Parathyroid adenoma (tissue), 2 donors: ENCODE measurements around the gene PNLDC1.

Experiments
- H2AFZ ChIP-seq: fragments of 300-600 bp; sonication (generic); one replicate; pipeline ENCODE4 v1.7.0; 2017; ENCODE audit warnings: antibody characterized with exemption, mild to moderate bottlenecking
- H3K27ac ChIP-seq: fragments of 300-600 bp; sonication (generic); one replicate; pipeline ENCODE4 v1.7.0; 2017
- H3K27me3 ChIP-seq: fragments of 300-600 bp; sonication (generic); one replicate; pipeline ENCODE4 v1.7.0; 2017; ENCODE audit warnings: low read length; ENCODE audit not compliant: control insufficient read depth, insufficient read depth
- H3K36me3 ChIP-seq: fragments of 300-600 bp; sonication (generic); one replicate; pipeline ENCODE4 v1.7.0; 2017; ENCODE audit warnings: low read length; ENCODE audit not compliant: control insufficient read depth, insufficient read depth
- H3K4me1 ChIP-seq: fragments of 300-600 bp; sonication (generic); one replicate; pipeline ENCODE4 v1.7.0; 2017; ENCODE audit warnings: control low read depth
- H3K4me2 ChIP-seq: fragments of 300-600 bp; sonication (generic); one replicate; pipeline ENCODE4 v1.7.0; 2017; ENCODE audit warnings: low read length
- H3K4me3 ChIP-seq: fragments of 300-600 bp; sonication (generic); one replicate; pipeline ENCODE4 v1.7.0; 2017; ENCODE audit warnings: low read depth, low read length
- H3K79me2 ChIP-seq: fragments of 300-600 bp; sonication (generic); one replicate; pipeline ENCODE4 v1.7.0; 2017; ENCODE audit warnings: control low read depth
- H3K9ac ChIP-seq: fragments of 300-600 bp; sonication (generic); one replicate; pipeline ENCODE4 v1.7.0; 2017; ENCODE audit warnings: mild to moderate bottlenecking
- H3K9me3 ChIP-seq: fragments of 300-600 bp; sonication (generic); one replicate; pipeline ENCODE4 v1.7.0; 2017; ENCODE audit warnings: low read length; ENCODE audit not compliant: control insufficient read depth
- TF ChIP-seq, protein P1 (sequence below): fragments of 300-600 bp; sonication (generic); IDR thresholded peaks from one replicate; pipeline ENCODE4 v1.7.0; 2017; ENCODE audit warnings: antibody characterized with exemption, mild to moderate bottlenecking
- donor health status: primary hyperparathyroidism.

PNLDC1 gene

DNA sequence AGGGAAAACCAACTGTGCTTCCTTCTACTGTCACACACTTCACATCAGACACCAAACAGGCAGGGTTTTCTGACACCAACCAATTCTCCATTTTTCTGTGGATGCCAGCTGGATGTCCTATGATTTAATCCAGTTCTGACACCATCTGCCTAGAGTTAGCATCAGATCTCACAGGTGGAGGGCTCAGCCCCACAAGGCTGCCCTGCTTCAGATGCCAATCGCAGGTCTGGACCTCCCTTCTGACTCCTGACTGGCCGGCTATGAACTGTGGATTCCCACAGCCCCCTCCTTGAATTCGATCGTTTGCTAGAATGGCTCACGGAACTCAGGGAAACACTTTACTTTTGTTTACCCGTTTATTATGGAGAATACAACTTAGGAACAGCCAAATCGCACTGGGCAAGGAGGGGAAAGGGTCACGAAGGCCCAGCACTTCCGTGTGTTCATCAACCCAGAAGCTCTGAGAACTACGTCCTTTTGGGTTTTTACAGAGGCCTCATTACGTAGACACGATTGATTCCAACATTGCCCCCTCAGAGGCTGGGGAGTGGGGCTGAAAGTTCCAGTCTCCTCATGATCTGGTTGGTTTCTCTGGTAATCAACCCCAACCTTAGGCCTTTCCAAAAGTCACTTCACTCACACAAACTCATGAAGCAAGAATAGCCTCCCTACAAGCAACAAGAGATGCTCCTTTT lies 65.3 kb downstream of the PNLDC1 start:
- H3K4me1 ChIP-seq = no peaks in the 10 kb centered on the region
- H3K27ac ChIP-seq = no peak overlapping the region
- H3K27me3 ChIP-seq = no peaks in the 10 kb centered on the region
- no peak overlapping the region for H3K4me2 ChIP-seq
- TF ChIP-seq, protein P1, sequence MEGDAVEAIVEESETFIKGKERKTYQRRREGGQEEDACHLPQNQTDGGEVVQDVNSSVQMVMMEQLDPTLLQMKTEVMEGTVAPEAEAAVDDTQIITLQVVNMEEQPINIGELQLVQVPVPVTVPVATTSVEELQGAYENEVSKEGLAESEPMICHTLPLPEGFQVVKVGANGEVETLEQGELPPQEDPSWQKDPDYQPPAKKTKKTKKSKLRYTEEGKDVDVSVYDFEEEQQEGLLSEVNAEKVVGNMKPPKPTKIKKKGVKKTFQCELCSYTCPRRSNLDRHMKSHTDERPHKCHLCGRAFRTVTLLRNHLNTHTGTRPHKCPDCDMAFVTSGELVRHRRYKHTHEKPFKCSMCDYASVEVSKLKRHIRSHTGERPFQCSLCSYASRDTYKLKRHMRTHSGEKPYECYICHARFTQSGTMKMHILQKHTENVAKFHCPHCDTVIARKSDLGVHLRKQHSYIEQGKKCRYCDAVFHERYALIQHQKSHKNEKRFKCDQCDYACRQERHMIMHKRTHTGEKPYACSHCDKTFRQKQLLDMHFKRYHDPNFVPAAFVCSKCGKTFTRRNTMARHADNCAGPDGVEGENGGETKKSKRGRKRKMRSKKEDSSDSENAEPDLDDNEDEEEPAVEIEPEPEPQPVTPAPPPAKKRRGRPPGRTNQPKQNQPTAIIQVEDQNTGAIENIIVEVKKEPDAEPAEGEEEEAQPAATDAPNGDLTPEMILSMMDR = no peak
- H3K9ac ChIP-seq = no peak overlapping the region
- no peaks in the 10 kb centered on the region for H3K9me3 ChIP-seq
- H3K36me3 ChIP-seq = no peaks in the 10 kb centered on the region
- no peak overlapping the region for H2AFZ ChIP-seq
- no peak overlapping the region for H3K4me3 ChIP-seq
- H3K79me2 ChIP-seq = no peaks in the 10 kb centered on the region

DNA sequence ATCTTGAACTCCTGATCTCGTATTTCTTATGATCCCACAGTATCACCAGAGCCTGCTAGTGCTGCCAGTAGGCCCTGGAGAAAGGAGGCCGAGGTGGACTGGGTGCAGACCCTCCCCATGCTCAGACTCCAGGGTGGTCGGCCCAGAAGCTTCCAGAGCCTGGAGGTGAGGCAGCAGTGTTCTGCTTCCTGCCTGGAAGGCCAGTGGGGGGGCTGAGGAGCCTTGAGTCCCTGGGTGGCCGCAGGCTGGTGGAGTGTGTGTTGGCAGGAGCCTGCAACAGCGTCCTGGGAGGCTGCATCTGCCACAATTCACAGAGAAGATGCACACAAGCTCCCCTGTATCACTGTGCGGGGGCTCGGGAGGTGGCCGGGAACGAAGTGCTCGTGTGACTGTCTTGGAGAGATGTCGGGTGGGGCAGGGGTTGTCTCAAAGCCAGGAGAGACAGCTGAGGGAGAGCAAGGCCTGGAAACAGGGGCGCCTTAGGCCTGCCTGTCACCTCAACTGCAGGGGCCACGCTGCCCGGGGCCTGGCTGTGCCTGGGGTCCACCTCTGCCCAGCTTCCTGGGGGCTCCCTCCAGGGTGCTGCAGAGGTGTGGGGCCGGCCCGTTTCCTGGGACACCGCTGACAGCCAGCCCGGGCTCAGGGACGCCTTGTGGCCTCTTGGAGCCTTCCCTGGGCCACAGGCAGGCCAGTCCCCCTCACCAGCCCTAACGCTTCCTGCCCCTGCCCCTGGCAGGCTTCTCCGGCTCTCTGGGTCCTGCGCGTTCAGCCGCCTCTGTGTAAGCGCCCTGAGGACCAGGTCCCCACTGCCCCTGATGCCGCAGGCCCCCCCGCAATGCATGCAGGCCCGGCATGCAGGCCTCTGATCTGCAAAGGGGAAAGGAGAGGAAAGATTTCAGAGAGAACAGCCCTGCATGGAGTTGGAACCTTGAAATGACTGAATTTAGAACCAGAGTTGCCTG lies 66.5 kb downstream of the PNLDC1 start:
- H3K4me2 ChIP-seq = no peak overlapping the region
- H3K79me2 ChIP-seq = no peaks in the 10 kb centered on the region
- no peaks in the 10 kb centered on the region for H3K9me3 ChIP-seq
- H3K4me1 ChIP-seq = no peaks in the 10 kb centered on the region
- H3K27ac ChIP-seq = no peak overlapping the region
- H3K4me3 ChIP-seq = no peak overlapping the region
- no peak overlapping the region for H3K9ac ChIP-seq
- no peaks in the 10 kb centered on the region for H3K27me3 ChIP-seq
- no peak overlapping the region for H2AFZ ChIP-seq
- TF ChIP-seq, protein P1 = no peak
- no peaks in the 10 kb centered on the region for H3K36me3 ChIP-seq
